NCI-H128 (cell line): ENCODE measurements around the gene NUDT14.

Source experiments
- DNase-seq: peaks from one replicate; lab custom pipeline; 2025; ENCODE audit not compliant: unreplicated experiment; lab: John Stamatoyannopoulos, UW

Gene NUDT14

GRCh38 chr14:105199093-105199492 is 18.0 kb upstream of the NUDT14 start:
- DNase-seq = no peak

DNA sequence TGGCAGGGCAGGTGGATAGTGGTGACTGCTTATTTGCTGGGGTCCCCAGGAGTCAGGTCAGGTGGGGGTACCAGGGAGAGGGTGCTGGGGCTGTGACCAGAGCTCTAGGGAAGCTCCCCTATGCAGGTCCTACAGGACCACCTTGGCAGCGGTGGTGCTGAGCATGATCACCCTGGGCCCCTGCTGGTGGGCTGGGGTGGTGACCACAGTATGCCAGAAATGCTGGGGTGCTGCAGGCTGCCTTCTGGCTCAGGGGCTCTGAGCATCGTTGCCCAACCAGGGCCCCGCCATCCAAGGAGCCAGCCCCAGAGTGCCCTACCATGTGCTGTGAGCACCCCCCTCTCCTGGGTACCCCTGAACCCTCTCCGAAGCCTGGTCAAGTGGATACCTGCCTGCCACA is 17.5 kb upstream of the NUDT14 start:
- DNase-seq = no peak

- no peak for DNase-seq
Observed at GRCh38 chr14:105197211-105197641, 16.1 kb upstream of the NUDT14 start.

DNA sequence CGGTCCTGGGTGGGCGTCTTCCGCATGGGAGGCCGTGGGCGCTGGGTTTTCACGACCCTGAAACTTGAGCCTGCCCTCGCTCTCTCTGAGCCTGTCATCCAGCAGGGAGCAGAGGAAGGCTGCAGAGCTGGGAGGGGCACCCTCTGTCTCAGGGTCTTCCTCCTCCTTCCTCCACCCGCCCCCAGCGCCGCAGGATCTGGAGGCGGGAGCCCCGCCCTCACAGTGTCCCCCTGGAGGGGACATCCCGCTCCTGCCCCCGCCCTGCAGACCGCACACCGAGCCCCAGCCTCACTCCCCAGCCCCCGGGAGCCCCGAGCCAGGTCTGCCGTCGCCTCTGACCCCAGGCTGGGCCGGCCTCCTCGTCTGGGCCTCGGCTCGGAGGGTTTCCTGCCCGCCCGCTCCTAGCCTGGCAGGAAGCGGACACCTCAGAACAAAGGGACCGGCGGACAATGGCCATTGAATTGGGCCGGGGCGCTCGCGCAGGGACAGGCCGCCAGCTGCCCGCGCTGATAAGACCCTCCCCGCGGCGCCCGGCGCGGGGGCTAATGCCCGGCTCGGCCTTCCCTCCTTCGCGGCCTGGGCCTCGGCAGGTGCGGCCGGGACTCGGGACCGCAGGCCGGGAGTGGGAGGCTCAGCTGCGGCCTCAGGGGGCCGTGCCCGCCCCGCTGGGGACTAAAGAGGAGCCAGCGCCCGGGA is 15.3 kb upstream of the NUDT14 start:
- DNase-seq = no peak

GRCh38 chr14:105195522-105196264 is 14.6 kb upstream of the NUDT14 start:
- DNase-seq = no peak

- DNase-seq = no peak
Observed at GRCh38 chr14:105195051-105195450, 13.9 kb upstream of the NUDT14 start.

GRCh38 chr14:105193916-105194782 is 13.0 kb upstream of the NUDT14 start:
- DNase-seq = peak; percentile 63

DNA sequence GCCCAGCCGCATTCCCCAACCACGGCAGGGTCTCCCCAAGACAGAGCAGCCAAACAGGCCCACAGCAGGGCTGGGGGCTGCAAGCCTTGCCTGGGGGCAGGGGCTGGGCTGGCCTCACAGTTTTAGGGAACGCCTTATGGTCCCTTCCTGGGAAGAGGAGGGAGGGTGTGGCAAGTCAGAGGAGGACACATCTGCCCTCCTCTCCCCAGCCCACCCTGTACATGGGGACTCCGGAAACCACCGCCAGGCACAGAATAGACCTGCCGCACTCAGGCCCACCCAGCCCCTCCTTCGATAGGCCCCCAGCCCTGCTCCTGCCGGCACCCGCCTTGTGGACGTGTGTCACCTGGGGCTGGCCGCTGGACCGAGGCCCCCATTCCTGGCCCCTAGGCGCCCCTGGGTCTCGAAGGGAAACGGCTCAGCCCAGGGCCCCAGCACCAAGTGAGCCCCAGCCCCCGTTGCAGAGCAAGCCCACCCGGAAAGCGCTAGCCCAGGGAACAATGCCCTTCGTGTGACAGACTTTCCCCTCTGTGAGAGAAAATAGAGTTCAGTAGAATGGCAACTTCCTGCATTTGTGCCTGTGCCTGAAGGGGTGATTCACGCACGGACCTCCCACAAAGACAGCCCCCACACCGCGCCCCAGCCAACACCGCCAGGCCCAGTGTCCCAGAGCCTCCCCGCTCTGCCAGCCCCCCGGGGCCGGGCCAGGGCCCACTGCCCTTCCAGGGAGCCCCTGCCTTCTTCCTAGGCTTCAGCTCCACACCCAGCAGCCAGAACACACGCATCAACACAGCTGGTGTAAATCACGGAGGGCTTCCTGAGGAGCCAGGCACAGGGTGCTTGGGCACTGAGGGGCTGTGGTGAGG is 12.0 kb upstream of the NUDT14 start:
- no peak for DNase-seq

- DNase-seq = no peak
Observed at GRCh38 chr14:105187935-105188524, 6.9 kb upstream of the NUDT14 start.

GRCh38 chr14:105187116-105187515 is 6.0 kb upstream of the NUDT14 start:
- DNase-seq = no peak

DNA sequence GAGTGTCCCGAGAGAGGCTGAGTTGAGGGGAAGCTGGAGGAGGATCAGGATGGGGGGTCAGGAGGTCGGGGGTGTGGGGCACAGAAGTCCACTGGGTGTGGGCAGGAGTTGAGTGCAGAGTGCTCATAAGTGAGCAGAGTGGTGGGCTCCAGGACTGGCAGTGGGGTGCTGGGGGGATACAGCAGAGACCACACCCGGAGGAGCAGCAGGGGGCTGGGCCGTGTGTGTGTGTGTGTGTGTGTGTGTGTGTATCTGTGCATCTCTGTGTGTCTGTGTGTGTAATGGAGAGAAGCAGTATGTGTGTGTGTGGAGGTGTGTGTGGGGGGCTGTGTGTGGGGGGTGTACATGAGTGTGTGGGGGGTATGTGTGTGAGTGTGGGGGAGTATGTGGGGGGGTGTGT is 4.9 kb upstream of the NUDT14 start:
- DNase-seq = no peak

DNA sequence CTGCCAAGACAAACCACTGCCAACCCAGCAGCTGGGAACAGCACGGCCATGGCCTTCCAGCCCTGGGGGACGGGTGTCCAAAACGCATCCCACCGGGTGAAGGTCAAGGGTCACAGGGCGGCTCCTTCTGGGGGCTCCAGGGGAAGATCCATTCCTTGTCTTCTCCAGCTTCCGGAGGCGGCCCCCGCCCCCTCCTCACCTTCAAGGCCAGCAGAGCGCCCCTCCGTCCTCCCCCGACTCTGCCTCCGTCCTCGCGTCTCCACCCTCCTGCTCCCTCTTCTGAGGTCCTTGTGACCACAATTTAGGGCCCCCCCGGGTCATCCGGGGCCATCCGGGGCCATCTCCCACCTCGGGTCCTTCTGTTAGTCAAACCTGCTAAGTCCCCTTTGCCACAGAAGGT is 3.9 kb upstream of the NUDT14 start:
- DNase-seq = no peak

GRCh38 chr14:105184461-105184860 is 3.3 kb upstream of the NUDT14 start:
- DNase-seq = no peak

- DNase-seq = no peak
Observed at GRCh38 chr14:105182296-105183020, 1.3 kb upstream of the NUDT14 start.

DNA sequence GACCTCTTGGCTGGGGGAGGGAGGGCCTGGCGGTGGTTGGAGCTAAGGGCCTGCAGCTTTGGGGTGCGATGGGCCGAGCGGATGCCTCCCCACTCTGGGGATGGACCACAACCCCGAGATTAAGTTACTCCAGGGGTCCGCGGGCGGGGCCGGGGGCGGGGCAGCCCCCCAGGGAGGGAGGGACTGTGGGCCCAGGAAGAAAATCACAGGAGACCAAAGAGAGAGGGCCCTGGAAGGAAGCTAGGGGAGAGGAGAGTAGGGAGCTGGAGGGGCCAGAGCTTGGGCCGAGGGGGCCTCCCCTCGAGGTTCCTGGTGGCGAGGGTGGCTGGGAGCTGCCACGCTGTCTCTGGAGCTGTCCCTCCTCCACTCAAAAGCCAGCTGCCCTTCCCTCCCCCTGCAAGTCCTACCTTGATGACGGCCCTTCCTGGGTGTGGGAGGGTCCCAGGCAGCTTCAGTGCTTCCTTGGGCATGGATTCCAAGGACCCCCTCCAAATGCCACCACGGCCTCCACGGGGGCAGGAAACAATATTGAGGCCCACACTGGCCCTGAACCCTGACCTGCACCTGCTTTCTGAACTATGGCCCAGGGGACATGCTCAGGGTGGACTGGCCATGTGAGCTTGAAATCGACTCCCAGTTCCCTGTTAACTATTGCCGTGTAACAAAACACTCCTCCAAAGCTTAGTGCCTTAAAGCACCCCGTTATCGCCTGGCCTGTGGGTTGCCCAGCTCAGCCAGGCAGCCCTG is 610 bp upstream of the NUDT14 start:
- DNase-seq = no peak

- no peak for DNase-seq
Observed at GRCh38 chr14:105179191-105179590, 1.9 kb downstream of the NUDT14 start.

DNA sequence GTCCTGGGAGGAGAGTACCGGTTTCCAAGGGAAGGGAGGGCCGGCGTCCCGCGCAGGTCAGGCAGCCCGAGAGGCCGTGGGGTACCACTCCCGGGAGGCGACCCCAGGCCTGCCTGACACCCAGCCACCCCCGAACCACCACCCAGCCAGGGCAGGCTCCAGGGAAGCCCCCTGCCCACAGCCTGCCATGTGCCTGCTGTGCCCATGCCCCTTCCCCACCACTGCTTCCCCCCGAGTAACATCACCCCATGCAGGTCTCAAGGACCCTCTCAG is 2.3 kb downstream of the NUDT14 start:
- no peak for DNase-seq

GRCh38 chr14:105178069-105178867 is 2.8 kb downstream of the NUDT14 start:
- no peak for DNase-seq
